Stimulated activated CD8-positive, alpha-beta memory T cell treated with anti-CD3 and anti-CD28 coated beads, Interleukin-7, amount 100 ng/mL, for 4 hours (primary cell): Measurements from ENCODE around the gene LBH.
"Not testable (repeated sequence)": the region's sequence is repeated elsewhere in the genome, so short reads cannot be mapped to it uniquely, and the experiment has no call there.

Source experiments
- DNase-seq, 2 donors: peaks; one replicate each; pipeline ENCODE4 v3.0.0-alpha.2; 2020; ENCODE audit warnings: low read depth in 2 of 2

The LBH gene

GRCh38 chr2:30257266-30258214, 26.2 kb downstream of the LBH start:
- DNase-seq = no peak

GRCh38 chr2:30259071-30259470, 27.7 kb downstream of the LBH start:
- DNase-seq = no peak

- DNase-seq = no peak
These were observed 28.7 kb downstream of the LBH start for GRCh38 chr2:30259827-30260679.

DNA sequence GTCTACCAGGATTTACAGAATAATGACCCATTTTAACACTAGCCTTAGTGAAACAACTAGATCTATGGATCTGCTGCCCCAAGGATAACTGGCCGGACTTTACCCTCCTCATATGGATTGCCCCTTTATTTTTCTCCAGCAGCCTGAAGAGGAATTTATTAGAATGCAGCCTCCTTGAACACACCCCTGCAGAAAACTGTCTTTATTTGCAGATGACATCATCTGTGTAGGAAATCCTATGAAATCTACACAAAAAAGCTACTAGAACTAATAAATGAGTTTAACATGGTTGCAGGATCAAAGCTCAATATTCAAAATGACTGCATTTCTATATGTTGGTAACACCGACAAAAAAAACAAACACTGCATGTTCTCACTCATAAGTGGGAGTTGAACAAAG, 29.6 kb downstream of the LBH start:
- no peak for DNase-seq

- DNase-seq = no peak
These were observed 30.4 kb downstream of the LBH start for GRCh38 chr2:30261695-30262211.

- no peak for DNase-seq
These were observed 31.5 kb downstream of the LBH start for GRCh38 chr2:30262716-30263309.

DNA sequence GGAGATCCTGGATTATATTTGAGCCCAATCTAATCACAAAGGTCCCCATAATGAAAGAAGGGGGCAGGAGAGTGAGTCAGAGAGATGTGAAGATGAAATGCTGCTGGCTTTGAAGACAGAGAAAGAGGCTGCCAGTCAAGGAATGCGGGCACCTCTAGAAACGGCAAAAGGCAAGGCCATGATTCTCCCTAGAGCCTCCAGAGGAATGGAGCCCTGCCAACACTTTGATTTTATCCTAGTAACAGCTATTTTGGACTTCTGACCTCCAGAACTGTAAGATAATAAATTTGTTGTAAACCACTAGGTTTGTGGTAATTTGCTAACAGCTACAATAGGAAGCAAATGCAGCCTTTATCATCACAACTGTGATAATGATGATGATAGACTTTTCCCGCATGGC, 32.9 kb downstream of the LBH start:
- DNase-seq = no peak

DNA sequence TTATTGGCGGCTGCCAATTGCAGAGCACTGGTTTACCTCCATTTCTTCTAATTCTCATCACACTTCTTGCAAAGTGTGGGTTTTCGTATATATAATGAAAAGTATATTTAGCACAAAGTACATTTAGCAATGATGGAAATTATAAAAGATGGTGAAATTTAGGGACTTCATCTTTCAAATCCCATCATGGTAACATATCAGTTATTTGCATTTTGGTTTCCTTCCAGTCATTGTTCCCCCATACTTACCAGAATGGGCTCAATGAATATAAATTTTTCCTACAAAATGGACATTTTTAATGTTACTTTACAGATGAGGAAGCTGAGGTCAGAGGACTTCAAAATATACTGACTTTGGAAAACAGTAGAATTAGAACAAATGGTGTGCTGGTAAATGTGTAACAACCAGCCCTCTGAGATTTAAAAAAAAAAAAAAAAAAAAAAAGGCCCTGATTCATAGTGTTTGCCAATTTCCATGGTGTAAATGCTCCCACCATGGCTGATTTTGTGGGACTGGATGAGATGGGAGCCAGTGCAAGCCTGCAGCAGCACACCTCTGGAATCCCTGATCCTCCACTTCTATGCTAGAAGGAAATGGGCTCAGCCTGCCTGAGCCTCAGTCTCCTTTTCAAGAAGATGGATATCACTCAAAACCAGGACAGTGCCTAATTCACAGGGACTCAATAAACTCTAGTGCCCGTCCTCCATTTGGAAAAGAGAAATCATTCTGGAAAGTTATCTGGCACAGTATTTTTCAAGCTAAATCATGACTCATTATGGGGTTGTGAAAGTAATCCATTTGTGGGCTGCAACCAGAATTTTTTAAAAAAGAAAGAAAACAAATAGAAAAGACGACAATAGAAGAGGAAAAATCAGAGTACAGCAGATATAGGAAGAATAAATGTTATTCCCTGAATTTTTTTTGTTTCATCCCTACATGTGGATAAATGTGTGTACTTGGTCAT, 34.0 kb downstream of the LBH start:
- DNase-seq = no peak

GRCh38 chr2:30266051-30266621, 34.8 kb downstream of the LBH start:
- peak; percentile 33 to 44 for DNase-seq

GRCh38 chr2:30266705-30267104, 35.4 kb downstream of the LBH start:
- no peak for DNase-seq

DNA sequence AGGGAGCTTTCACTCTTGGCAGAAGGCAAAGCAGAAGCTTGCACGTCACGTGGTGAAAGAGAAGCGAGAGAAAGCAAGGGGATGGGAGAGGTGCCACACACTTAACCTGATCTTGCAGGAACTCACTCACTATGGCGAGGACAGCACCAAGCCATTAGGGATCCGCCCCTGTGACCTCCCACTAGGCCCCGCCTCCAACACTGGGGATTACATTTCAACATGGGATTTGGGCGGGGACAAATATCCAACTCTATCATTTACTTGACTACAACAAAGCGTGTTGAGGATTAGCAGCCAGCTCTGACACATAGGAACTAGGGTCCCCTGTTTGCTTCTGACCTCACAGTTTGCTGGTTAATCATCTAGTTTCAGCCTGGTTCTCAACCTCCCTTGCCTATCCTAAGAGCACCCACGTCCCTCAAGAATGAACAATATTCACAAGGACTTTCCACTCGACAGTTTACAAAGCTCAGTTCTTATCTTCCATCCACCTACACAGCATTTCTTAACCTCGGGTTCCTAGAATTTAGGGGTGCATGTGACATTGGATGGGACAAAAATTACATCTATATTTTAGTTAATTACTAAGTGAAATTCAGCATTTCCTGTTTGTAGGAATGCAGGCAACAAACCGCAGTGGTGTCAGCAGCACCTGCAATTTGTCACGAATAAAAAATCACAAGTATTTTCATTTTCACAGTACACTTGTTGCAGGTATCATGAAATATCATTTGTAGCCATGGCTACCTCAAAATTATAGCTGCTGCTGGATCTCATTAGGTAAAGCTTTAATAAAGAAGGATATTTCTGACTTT, 36.0 kb downstream of the LBH start:
- DNase-seq = peak in 1 of 2 donors; percentile 23

DNA sequence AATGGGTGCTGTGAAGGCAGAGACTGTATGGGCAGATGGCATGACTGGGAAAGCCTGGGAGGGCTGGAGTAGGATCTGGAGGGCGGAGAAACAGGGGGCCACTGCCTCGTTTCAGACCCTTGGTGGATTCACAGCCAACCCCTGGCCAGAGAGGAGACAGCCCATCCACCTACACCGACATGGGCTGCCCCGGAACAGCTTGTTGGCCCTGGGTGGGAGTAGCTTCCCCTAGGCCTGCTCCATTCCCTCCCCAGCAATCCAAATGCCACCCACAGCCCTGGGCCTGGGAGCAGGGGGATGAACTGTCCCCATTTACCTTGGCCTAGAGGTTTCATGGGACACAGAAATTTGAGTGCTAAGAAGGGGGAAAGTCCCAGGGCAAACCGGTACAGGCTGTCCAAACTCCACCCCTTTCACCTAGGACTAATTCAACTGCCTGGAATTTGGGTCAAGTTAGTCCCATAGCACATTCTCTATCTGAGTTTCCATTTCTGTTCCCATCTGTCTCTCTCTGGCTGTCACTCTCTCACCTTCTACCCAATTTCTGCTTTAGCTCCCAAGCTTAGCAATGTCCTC, 37.0 kb downstream of the LBH start:
- DNase-seq = no peak

GRCh38 chr2:30269114-30269770, 37.9 kb downstream of the LBH start:
- DNase-seq = not testable (repeated sequence)

GRCh38 chr2:30269771-30270145, 38.4 kb downstream of the LBH start:
- no peak for DNase-seq

GRCh38 chr2:30270166-30270565, 38.8 kb downstream of the LBH start:
- no peak for DNase-seq

GRCh38 chr2:30271301-30271700, 40.0 kb downstream of the LBH start:
- DNase-seq = no peak

DNA sequence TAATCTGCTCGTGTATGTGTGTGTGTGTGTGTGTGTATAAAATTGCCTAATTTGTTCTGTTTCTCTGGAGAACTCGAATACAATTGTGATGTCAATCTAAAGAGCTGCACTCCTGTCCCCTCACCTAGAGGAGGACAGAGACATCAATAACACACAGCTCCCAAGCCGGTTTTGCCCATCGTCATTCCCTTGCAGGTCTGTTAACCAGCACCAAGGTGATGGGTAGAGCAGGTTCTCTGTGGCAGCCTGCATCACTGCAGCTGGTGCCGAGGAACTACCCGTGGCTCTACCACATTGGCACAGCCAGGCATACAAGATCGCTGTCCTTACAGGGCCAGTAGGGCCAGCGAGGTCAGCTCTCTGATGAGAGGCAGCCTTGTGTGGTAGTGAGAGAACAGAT, 41.0 kb downstream of the LBH start:
- DNase-seq = no peak

- DNase-seq = no peak
These were observed 41.6 kb downstream of the LBH start for GRCh38 chr2:30272761-30273573.
